Right lobe of liver (tissue), 6 donors: ENCODE results near the gene IKZF2. TPM values are rescaled to one million over a fixed set of nuclear protein-coding genes. Genes with fewer than 3 reads are reported as not detected.
A peak's percentile ranks its signal among the peaks of the same experiment; 100 is the strongest.

ENCODE experiments used
- ATAC-seq, 4 donors: fragments of 200-7000 bp; cut with Tn5 transposase; one replicate each; pipeline ENCODE4 v1.9.1; 2020; ENCODE audit warnings: mild to moderate bottlenecking in 4 of 4, moderate library complexity in 4 of 4
- DNase-seq, 3 donors: peaks; one replicate each; pipeline ENCODE4 v3.0.0-alpha.2; 2020
- H3K27ac ChIP-seq, 3 donors: fragments of 200-600 bp; one replicate each; pipeline ENCODE4 v1.8.0; 2022
- H3K27me3 ChIP-seq, 2 donors: fragments of 200-600 bp; one replicate each; pipeline ENCODE4 v1.8.0; 2022
- H3K36me3 ChIP-seq, 4 donors: fragments of 200-600 bp; sonication (generic) in 1 of 4; one replicate each; pipeline versions ENCODE4 v1.5.1 to v1.8.0; 2017 to 2022; ENCODE audit warnings: control low read depth in 1 of 4
- H3K4me1 ChIP-seq, 4 donors: fragments of 200-600 bp; sonication (generic) in 1 of 4; one replicate each; pipeline versions ENCODE4 v1.5.1 to v1.8.0; 2017 to 2022; ENCODE audit warnings: control low read depth in 1 of 4
- H3K4me3 ChIP-seq, 3 donors: fragments of 200-600 bp; one replicate each; pipeline ENCODE4 v1.8.0; 2022
- H3K9me3 ChIP-seq, 4 donors: fragments of 200-600 bp; sonication (generic) in 1 of 4; one replicate each; pipeline versions ENCODE4 v1.5.1 to v1.8.0; 2017 to 2022; ENCODE audit warnings: control low read depth in 1 of 4
- CTCF ChIP-seq, 4 donors: fragments of 200-600 bp in 3 of 4; fragments of 450-650 bp in 1 of 4; IDR thresholded peaks; one replicate each; pipeline versions ENCODE4 v1.5.1 to v1.8.0; 2016 to 2022; ENCODE audit warnings: antibody characterized with exemption in 4 of 4, mild to moderate bottlenecking in 2 of 4
- POLR2A ChIP-seq: fragments of 450-650 bp; IDR thresholded peaks from one replicate; pipeline ENCODE4 v1.6.1; 2017; ENCODE audit warnings: antibody characterized with exemption, mild to moderate bottlenecking
- WGBS: methylation state at CpG from one replicate; pipeline ENCODE4 v1.1.6; 2018; ENCODE audit warnings: low coverage, low lambda C conversion rate; ENCODE audit not compliant: insufficient coverage; ENCODE audit errors: missing lambda C conversion rate; 5-methylcytosine and 5-hydroxymethylcytosine counted together
- intact Hi-C, 2 donors: fragments of 100-400 bp; cut with DNase I; formaldehyde crosslinking; loops; one replicate each; pipeline versions ENCODE4 v1.11.2 to v1.14.1; 2022
- total RNA-seq, 6 experiments: library from RNA; depleted of rRNA in 2 of 6; stranded (reverse); fragments of >200 nt in 2 of 6; fragmentation: NEBNext Ultra II Directional in 3 of 6; extraction: Animal tissue kit (Norgen Biotek cat#: 25700) in 3 of 6; gene quantifications; one replicate each; pipeline versions ENCODE4 v1.1.0 to v1.2.4, GENCODE V29; 2016 to 2023
- donor health status: DM: no; HTN: yes; CAD: no.
- donor health status: DM: no; HTN: no; CAD: no.
- donor health status: DM: no; HTN: no; CAD: no.
- donor health status: DM: no; HTN: yes; CAD: no.
- donor health status: DM: no; HTN: yes; CAD: no.

IKZF2 gene
- total RNA-seq, 6 experiments from 2014 or later, result 1.1 to 4.1 (median 1.9) TPM

- Histone ChIP-seq H3K9me3 (no peaks in the 10 kb centered on the region), H3K36me3 (no peaks in the 10 kb centered on the region), H3K4me1 (peaks cover 0 to 5% (median 0%) of the 10 kb centered on the region in 4 donors), H3K27ac (no peak overlapping the region), H3K4me3 (no peak overlapping the region), H3K27me3 (no peaks in the 10 kb centered on the region)
- WGBS, result 61% methylated on average over 5 of the region's 5 CpGs
- no peak for TF ChIP-seq CTCF (IDR thresholded peaks at IDR 0.05)
- no peak for TF ChIP-seq POLR2A
- DNase-seq, result no peak
- intact Hi-C loops, result no loop called here
- no peak for ATAC-seq
These were observed 36.6 kb upstream of the IKZF2 start for GRCh38 chr2:213187833-213188532.

GRCh38 chr2:213187386-213187785, 36.0 kb upstream of the IKZF2 start:
- DNase-seq (no peak), ATAC-seq (peak; percentile 40 to 86 (median 77))
- no peak for TF ChIP-seq CTCF (IDR thresholded peaks at IDR 0.05)
- TF ChIP-seq POLR2A, result no peak
- intact Hi-C loops, result no loop called here
- Histone ChIP-seq H3K27ac (no peak overlapping the region), H3K36me3 (no peaks in the 10 kb centered on the region), H3K27me3 (no peaks in the 10 kb centered on the region), H3K4me3 (no peak overlapping the region), H3K4me1 (peaks cover 0 to 5% (median 0%) of the 10 kb centered on the region in 4 donors), H3K9me3 (no peaks in the 10 kb centered on the region)
- 23% methylated on average over 3 of the region's 3 CpGs for WGBS

- DNase-seq (no peak), ATAC-seq (no peak)
- 75% methylated on average over 3 of the region's 3 CpGs for WGBS
- Histone ChIP-seq H3K27me3 (no peaks in the 10 kb centered on the region), H3K9me3 (no peaks in the 10 kb centered on the region), H3K4me3 (no peak overlapping the region), H3K27ac (no peak overlapping the region), H3K4me1 (peaks cover 0 to 5% (median 0%) of the 10 kb centered on the region in 4 donors), H3K36me3 (no peaks in the 10 kb centered on the region)
- intact Hi-C loops, result no loop called here
- no peak for TF ChIP-seq POLR2A
- TF ChIP-seq CTCF (IDR thresholded peaks at IDR 0.05), result no peak
These were observed 33.9 kb upstream of the IKZF2 start for GRCh38 chr2:213185147-213185822.

- intact Hi-C loops, result no loop called here
- Histone ChIP-seq H3K4me3 (no peak overlapping the region), H3K27ac (no peak overlapping the region), H3K9me3 (no peaks in the 10 kb centered on the region), H3K36me3 (no peaks in the 10 kb centered on the region), H3K27me3 (no peaks in the 10 kb centered on the region), H3K4me1 (no peaks in the 10 kb centered on the region)
- DNase-seq, result no peak
- no peak for ATAC-seq
- TF ChIP-seq POLR2A (no peak), CTCF (IDR thresholded peaks at IDR 0.05) (no peak)
These were observed 30.3 kb upstream of the IKZF2 start for GRCh38 chr2:213181712-213182111.
